HL-60/S4 (cell line): Measurements from ENCODE around the gene CD320.

Experiments used
- in situ Hi-C: fragments of 300-500 bp; cut with MboI; formaldehyde crosslinking; loops from 2 replicates; pipeline ENCODE4 v1.14.3; 2022; ENCODE audit warnings: low sequenced_read_pairs

The CD320 gene

DNA sequence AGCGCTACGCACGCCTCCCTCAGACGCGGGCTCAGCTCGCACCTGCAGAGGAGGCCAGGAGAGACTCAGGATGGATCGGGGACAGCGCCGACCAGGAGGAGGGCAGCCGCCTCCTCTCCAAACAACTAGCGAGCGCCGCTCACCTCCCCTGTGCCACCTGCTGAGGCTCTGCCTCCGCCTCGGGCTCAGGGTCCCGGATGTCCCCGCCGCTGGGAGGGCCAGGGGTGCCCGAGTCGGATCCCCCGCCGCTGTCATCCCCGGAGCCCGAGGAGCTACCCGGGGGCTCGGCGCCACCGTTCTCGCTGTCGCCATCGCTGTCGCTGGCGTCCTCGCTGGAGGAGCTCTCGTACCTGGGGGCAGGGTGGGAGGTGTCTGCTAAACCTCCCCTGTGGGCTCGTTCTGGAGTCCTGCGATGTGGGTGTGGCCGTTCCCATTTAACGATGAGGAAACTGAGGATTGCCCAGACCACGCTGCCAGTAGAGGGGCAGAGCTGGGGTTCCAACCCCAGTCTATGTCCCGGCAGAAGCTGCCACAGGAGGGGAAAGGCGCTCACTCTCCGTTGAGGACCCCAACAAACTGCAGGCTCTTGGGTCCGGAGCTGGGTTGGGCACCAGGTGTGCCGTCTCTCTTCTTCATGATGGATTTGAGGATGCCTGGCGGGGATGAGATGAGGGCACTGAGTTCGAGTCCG lies 25.8 kb upstream of the CD320 start:
- in situ Hi-C loops: no loop called here

DNA sequence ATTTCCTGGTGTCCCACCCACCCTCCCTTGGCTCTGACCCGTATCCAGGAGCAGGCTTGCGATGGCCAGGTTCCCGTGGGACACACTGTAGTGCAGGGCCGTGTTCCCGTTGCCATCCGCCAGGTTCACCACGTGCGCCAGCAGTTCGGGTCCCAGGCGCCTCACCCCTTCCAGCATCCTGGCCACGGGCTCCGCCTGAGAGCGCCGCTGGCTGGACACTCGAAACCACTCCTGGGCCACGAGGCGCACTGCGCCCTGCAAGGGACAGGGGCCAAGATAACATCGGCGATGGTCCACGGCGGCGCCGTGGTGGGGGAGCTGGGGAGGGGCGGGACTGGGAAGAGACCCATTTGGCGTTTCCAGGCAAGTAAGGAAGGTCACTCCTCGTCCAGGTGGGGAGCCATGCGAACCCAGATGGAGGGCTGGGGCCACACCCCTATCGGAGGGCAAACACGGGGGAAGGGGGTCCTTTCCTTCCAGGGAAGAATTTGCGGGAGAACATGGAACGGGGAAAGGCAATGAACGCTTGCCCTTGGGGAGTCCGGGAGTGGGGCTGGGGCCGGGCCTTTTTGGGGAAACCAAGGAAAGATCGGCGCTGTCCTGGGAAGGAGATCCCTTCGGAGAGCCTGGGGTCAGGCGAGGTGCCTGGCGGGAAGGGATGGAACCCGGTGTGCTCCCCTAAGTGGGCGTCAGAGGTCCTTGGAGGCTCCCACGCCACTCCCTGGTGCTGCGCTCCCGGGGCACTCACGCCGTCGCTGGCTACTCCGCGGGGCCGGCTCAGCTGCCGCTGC lies 25.0 kb upstream of the CD320 start:
- in situ Hi-C loops: no loop called here

DNA sequence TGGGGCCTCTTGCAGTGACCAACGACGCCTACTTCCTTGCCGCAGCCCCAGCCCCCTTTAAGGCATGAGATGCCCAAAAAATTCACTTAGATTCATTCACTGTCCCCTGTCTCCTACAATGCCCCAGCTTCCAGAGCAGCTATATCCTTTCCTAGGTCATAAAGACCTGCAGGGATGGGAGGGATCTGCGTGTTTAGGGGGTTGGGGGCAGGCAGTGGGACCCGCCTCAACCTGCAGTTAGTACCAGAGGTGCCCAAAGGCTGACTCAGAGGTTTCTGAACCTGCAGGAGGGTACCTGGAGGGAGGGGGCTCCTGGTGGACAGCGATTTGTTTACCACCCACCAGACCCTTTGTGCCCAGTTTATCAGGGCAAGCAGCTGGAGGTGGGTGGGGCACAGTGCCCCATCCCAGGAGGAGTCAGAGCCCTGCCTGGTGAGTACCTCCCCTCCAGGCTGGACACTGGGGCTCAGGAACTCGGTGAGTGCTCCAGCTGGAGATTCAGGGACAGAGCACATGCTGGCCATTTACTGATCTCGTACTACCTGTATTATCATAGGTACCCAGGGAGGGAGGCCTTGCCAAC lies 23.2 kb upstream of the CD320 start:
- in situ Hi-C loops: no loop called here

DNA sequence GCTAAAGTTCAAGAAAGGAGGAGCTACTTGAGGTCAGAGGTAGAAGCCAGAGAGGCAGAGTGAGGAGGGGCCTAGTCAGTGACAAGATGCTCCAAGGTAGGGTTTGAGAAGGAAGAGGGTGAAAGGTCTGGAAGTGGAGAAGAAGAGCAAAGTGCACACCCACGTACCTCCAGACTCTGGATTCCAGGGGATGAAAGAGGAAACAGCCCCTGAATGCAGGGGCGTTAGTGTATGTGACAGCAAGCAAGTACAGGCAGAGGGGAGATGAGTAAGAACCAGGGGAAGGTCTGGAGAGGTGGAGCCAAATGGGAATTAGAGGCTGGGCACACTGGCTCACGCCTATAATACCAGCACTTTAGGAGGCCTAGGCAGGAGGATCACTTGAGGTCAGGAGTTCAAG lies 21.8 kb upstream of the CD320 start:
- in situ Hi-C loops: no loop called here

DNA sequence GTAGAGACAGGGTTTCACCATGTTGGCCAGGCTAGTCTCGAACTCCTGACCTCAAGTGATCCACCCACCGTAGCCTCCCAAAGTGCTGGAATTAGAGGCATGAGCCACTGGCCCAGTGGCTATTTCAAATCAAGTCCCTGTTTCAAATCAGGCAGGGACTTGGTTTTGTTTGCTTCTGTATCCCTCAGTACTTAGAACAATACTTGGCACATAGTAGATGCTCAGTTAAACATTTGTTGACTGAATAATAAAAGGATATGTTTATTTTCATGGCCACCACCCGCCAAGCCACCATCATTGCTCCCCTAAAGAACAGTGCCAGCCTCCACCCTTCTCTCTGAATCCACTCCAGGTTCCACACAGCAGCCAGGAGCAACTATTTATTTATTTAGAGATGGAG lies 17.3 kb upstream of the CD320 start:
- in situ Hi-C loops: no loop called here

DNA sequence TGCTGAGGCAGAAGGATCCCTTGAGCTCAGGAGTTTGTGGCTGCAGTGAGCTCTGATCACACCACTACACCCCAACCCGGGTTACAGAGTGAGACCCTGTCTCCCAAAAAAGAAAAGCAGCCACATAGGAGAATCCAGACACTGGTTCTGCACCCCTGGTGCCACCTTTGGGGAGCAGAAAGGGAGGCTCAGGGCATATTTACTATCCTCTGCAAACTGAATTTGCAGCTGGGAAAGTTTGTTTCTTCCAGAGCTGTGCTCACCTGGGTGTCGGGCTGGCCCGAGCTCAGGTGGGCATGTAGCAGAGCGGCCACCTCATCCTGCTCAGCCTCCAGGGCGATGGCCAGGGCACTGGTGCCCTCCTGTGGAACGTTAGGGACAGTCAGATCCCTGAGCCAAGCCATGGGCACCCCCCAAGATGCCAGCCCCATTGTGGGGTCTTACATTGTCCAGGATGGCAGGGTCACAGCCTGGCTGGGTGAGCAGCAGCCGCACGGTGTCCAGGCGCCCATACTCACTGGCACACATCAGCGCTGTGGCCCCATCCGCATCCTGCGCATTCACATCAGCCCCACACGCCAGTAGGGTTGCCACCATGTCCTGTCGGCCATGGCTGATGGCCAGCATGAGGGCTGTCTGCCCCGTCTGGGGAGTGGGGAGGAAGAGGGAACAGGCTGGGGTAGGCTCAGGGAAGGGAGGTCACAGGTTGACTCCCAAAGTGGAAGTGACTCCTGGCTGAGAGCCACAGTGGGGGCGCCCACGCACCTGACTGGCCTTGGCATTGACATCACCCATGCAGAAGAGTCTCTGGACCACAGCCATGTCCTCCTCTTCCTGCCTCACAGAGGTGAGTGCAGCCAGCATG lies 16.3 kb upstream of the CD320 start:
- in situ Hi-C loops: no loop called here

DNA sequence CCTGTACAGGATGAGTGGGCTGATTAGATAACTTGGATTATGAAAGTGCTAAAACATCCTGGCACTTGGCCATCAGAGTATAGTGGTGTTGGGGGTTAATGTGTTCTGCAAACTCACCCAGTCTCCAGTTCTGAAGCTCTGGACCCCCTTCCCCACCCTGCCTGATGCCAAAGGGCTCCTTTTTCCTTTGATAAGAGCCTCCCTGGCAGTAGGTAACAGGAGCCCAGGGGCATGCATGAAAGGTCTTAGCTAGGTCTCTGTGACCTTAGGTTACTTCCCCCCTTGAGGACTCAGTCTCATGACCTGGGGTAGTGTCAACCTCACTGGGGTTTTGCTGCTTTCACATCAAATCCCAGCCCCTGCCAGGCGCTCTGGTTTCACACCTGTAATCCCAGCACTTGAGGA lies 15.6 kb upstream of the CD320 start:
- in situ Hi-C loops: no loop called here

DNA sequence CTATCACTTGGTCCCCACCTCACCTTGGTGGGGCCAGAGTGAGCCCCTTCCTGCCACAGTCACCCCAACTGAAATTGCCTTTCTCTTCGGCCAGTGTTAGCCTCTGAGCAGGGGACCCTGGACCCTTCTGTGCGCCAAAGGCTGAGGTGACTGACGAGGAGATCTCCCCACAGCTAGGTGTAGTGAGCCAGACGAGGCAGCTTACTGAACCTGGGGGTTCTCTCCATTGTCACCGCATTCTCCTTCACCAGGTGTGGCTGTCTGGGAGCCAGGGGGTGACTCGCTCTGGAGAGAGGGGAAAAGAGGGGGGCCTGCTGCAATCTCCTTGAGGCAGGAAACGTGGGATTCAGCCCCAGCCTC lies 14.5 kb upstream of the CD320 start:
- in situ Hi-C loops: no loop called here

DNA sequence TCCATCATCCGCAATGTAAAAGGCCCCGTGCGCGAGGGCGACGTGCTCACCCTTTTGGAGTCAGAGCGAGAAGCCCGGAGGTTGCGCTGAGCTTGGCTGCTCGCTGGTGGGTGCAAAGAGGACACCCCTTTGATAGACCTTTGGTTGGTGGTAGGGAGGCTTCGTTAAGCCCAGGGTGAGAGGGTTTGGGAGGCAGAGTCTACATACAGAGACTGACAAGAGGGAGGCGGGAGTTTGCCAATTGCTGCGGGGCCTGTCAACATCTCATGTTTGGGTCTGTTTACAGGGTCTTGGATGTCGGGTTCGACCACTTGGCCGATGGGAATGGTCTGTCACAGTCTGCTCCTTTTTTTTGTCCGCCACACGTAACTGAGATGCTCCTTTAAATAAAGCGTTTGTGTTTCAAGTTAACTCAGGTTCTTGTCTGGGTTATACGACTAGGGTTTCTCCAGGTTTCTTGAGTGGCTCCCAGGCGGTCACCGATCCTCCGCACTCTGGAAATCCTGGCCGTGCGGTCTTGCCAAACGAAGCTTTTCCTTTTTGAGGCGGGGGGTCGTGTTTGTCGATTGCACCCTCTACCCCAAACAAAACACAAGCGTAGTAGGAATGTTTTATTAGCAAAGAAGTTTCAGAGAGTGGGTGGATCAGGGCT lies 14.0 kb upstream of the CD320 start:
- in situ Hi-C loops: no loop called here

DNA sequence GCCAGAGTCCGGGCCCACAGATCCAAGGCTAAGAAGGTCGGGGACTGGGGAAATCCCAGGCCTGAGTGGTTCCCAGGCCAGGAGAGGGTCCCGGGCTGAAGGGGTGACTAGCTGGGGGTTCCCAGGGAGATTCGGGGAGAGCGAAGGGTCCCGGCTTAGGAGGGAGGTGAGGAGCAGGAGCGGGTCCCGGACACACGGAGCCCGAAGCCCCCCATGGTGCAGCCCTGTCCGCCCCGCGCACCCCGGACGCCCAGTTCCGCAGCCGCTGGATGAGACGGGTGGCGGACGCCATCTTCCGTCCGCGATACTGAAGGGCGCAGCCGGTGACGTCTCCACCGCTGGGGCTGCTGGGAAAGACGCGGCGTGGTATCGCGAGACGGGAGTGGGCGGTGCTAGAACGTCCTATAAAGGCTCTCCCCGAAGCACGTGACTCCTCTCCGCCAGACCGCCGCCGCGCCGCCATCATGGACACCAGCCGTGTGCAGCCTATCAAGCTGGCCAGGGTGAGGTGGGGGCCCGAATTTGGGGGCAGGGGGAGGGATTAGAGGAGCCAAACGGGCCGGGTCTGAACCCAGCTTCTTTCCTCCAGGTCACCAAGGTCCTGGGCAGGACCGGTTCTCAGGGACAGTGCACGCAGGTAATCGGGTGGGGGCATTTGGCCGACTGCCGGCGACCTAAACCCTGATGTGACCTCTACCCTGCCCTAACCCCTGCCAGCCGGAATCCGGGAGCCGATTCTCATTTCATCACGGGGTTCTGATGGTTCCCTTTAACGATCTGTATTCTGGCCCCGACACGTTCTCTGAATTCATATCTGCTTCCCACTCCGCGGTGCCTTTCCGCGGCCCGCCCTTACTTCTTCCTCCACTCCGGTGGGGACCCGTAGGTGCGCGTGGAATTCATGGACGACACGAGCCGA lies 13.2 kb upstream of the CD320 start, which contains the start of the genes NDUFA7 and RPS28:
Gene NDUFA7, minus strand, starts transcription at position 309 of the 919 bp plus-strand sequence. Its CDS starts 17 bp downstream, at position 292.
Gene RPS28, plus strand, starts transcription at position 430 of the 919 bp plus-strand sequence. Its CDS starts 35 bp downstream, at position 465.
- in situ Hi-C loops: no loop called here

DNA sequence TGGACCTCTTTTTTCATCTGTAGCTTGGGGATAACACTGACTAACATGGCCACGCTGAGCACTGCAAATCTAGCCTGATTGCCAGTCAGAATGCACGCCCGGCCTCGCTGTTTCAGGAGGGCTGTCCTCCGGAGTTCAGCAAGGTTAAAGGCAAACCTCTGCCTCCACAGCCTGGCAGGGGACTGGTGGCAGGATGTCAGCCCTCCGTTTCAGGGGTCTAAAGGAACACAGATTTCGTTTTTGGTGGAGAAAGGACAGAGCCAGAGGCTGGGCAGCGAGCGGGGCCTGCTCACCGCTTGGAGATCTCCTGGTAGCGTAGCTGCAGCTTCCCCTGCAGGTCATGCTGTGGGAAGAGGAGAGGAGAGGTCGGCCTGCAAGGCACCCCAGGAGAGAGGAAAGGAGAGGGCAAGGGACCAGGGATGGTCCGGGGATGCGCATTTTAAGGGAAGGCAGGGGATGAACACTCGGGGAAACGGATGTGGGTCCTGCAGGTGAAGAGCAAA lies 12.5 kb upstream of the CD320 start:
- in situ Hi-C loops: no loop called here

DNA sequence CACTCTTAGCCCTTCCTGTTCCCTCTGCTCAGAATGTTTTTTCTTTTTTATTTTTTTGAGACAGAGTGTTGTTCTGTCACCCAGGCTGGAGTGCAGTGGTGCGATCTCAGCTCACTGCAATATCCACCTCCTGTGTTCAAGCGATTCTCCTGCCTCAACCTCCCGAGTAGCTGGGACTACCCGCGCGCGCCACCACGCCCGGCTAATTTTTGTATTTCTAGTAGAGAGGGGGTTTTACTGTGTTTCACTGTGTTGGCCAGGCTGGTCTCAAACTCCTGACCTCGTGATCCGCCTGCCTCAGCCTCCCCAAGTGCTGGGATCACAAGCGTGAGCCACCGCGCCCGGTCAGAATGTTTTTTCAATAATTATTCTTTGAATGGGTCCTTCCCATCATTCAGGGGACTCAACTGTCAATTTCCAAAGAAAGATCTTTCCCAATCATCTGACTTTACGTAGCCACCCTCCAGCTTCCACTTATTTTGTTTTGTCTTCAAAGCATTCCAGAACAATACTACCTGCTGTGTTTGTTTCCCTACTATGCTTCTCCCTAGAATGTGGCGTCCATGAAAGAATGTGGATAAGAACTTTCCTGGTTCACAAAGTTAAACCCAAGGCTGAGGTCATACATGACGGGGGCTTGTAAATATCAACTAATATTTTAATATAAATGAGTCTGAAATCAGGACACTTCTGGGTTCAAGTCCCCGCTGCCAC lies 11.8 kb upstream of the CD320 start:
- in situ Hi-C loops: loop anchor here (10.0 kb wide), 1 partner anchor 55 kb away; no protein-coding TSS in a partner anchor

DNA sequence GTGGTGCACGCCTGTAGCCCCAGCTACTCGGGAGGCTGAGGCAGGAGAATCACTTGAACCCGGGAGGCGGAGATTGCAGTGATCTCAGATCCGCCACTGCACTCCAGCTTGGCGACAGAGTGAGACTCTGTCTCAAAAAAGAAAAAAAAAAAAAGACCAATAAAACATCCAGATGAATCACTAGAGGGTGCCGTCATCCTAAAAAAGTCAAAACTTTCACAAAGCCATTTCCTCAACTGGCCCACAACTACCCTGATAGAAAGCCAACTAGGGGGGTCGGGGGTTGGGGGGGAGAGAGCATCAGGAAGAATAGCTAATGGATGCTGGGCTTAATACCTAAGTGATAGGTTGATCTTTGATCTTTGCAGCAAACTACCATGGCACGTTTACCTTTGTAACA lies 10.7 kb upstream of the CD320 start:
- in situ Hi-C loops: loop anchor here (10.0 kb wide), 1 partner anchor 54 kb away; no protein-coding TSS in a partner anchor

DNA sequence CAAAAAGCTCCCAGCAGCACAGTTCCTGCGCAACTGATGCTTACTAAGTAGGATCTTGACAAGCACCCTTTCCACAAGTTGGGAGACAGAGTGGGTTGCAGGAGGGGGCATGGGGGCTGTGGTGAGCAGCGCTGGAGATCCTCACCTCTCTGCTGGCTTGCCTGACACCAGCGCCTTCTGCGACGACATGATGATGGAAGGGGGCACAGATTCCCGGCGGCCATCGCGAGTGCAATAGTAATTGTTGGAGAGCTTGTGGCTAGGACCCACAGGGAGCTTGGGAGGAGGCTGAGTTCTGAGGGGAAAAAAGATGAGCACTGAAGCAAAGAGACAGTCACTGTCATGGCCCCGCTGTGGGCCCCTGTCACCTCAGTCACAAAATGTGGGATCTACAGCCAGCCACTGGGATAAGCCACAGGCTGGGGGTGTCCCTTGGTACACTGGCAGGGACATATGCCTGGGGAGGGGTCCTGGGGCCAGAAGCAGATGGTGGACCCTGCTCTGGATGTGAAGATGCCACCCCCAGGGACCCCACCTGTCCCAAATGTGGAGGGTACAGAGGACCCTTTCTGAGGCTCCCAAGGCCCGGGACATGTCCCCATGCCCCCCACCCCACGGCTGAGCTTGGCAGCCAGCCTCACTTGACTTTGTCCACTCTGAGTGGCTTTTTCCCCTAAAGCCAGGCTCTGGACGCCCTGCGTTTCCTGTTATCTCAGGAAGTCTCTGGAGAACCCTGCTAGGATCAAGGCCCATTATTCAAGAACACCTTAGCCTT lies 8.4 kb upstream of the CD320 start:
- in situ Hi-C loops: loop anchor here (10.0 kb wide), 1 partner anchor 52 kb away; no protein-coding TSS in a partner anchor

DNA sequence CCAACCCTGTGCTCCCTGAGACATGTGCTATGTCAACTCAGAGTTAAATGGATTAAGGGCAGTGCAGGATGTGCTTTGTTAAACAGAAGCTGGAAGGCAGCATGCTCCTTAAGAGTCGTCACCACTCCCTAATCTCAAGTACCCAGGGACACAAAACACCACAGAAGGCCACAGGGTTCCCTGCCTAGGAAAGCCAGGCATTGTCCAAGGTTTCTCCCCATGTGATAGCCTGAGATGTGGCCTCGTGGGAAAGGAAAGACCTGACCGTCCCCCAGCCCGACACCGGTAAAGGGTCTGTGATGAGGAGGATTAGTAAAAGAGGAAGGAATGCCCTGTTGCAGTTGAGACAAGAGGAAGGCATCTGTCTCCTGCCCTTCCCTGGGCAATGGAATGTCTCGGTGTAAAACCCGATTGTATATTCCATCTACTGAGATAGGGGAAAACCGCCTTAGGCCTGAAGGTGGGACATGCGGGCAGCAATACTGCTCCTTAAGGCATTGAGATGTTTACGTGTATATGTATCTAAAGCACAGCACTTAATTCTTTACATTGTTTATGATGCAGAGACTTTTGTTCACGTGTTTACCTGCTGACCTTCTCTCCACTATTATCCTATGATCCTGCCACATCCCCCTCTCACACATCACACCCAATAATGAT lies 7.0 kb upstream of the CD320 start:
- in situ Hi-C loops: loop anchor here (10.0 kb wide), 1 partner anchor 50 kb away; no protein-coding TSS in a partner anchor

DNA sequence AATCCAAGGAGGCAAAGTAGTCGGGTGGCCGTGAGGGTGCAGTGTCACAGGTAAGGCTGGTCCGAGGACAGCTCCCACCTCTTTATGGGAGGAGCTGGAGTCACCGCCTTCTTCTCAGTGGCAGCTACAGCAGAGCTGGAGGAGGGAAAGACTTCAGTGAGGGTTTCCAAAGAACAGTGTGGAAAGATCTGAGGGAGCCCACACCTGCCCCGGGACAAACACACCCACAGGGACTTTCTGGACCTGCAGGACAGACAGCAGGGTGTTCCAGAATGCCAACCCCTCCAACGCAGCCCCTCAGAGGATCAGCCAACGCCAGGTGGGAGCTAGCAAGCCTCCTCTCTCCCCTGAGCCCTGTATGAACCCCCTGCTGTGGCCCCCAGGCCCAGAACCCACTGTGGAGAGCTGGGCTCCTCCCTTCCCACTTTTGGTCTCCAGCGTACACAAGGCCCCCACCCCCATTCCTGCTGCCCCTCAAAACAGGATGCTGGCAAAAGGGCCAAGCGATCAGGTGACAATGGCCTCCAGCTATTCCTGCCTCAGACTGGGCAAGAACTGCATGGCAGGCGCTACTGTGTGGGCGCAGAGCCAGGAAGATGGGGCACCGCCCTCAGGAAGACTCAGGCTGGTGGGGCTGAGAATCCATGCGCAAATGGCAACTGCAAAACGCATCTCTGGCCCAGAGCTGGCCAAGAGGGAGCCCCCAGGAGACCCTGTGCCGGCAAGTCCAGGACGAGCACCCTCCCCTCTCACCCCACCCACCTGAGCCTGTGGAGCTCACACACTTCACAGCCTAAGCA lies 3.5 kb upstream of the CD320 start:
- in situ Hi-C loops: loop anchor here (10.0 kb wide), 1 partner anchor 47 kb away; no protein-coding TSS in a partner anchor
